Epithelial cell of proximal tubule (primary cell): ENCODE data around the gene KCNQ1OT1. TPM values are rescaled to one million over a fixed set of nuclear protein-coding genes. Genes with fewer than 3 reads are reported as not detected.

ENCODE experiments used
- DNase-seq: peaks from one replicate; pipeline ENCODE4 v3.0.0-alpha.2; 2011; ENCODE audit warnings: low read depth
- H3K4me3 ChIP-seq: 2 replicates; pipeline ENCODE4 v1.5.1; 2011; ENCODE audit warnings: low read depth, mild to moderate bottlenecking, low read length
- CTCF ChIP-seq: conservative IDR thresholded peaks from 2 replicates; pipeline ENCODE4 v1.5.1; 2012; ENCODE audit warnings: low read depth, mild to moderate bottlenecking, low read length
- total RNA-seq: library from RNA; depleted of rRNA; stranded (reverse); fragments of >200 nt; gene quantifications from 2 replicates; pipeline ENCODE4 v1.2.3, GENCODE V29; 2015

KCNQ1OT1 gene
- total RNA-seq, 1 donor from 2014 or later = 0.63 TPM

- no peak for TF ChIP-seq CTCF
- no peak overlapping the region for H3K4me3 ChIP-seq
- DNase-seq = no peak
Measured at GRCh38 chr11:2621894-2622293, 77.9 kb downstream of the KCNQ1OT1 start.

GRCh38 chr11:2612884-2613571 is 86.8 kb downstream of the KCNQ1OT1 start:
- no peak for TF ChIP-seq CTCF
- DNase-seq = no peak
- no peak overlapping the region for H3K4me3 ChIP-seq

- no peak overlapping the region for H3K4me3 ChIP-seq
- no peak for TF ChIP-seq CTCF
- DNase-seq = no peak
Measured at GRCh38 chr11:2609345-2609744, 90.4 kb downstream of the KCNQ1OT1 start.

GRCh38 chr11:2599561-2600189 is 100.1 kb downstream of the KCNQ1OT1 start:
- DNase-seq = no peak

GRCh38 chr11:2595204-2595603 is 104.6 kb downstream of the KCNQ1OT1 start:
- H3K4me3 ChIP-seq = no peak overlapping the region
- no peak for DNase-seq
- no peak for TF ChIP-seq CTCF

More at GRCh38 chr11:2599561-2600189, 100.1 kb downstream of the KCNQ1OT1 start:
- no peak for TF ChIP-seq CTCF
- no peak overlapping the region for H3K4me3 ChIP-seq

GRCh38 chr11:2594267-2594666 is 105.5 kb downstream of the KCNQ1OT1 start:
- H3K4me3 ChIP-seq = no peak overlapping the region
- no peak for DNase-seq
- no peak for TF ChIP-seq CTCF
